Neuronal stem cell (in vitro differentiated cells): ENCODE measurements around the gene GBE1.
A peak's percentile ranks its signal among the peaks of the same experiment; 100 is the strongest.
"Not testable (repeated sequence)": the region's sequence is repeated elsewhere in the genome, so short reads cannot be mapped to it uniquely, and the experiment has no call there.

ENCODE experiments used
- DNase-seq: peaks from one replicate; pipeline ENCODE4 v3.0.0-alpha.2; 2013; ENCODE audit warnings: low spot score
- H2AFZ ChIP-seq: one replicate; pipeline ENCODE4 v1.6.1; 2013; ENCODE audit warnings: mild to moderate bottlenecking, low read length, inconsistent platforms
- H2AK5ac ChIP-seq: 2 replicates; pipeline ENCODE4 v1.6.1; 2013; ENCODE audit warnings: low read depth, mild to moderate bottlenecking, inconsistent platforms, low read length, moderate library complexity, mixed read lengths
- H2BK120ac ChIP-seq: 2 replicates; pipeline ENCODE4 v1.6.1; 2013; ENCODE audit warnings: low read depth, mild to moderate bottlenecking, inconsistent platforms, low read length, moderate library complexity, mixed read lengths
- H2BK12ac ChIP-seq: one replicate; pipeline ENCODE4 v1.6.1; 2013; ENCODE audit warnings: low read length, inconsistent platforms
- H2BK15ac ChIP-seq: 2 replicates; pipeline ENCODE4 v1.6.1; 2013; ENCODE audit warnings: mild to moderate bottlenecking, low read length, inconsistent platforms, mixed read lengths
- H2BK5ac ChIP-seq: one replicate; pipeline ENCODE4 v1.6.1; 2013; ENCODE audit warnings: inconsistent platforms, mild to moderate bottlenecking, low read length, moderate library complexity
- H3K14ac ChIP-seq: one replicate; pipeline ENCODE4 v1.6.1; 2013; ENCODE audit warnings: low read length, inconsistent platforms
- H3K18ac ChIP-seq: 2 replicates; pipeline ENCODE4 v1.6.1; 2013; ENCODE audit warnings: low read length, inconsistent platforms
- H3K23ac ChIP-seq: 2 replicates; pipeline ENCODE4 v1.6.1; 2013; ENCODE audit warnings: low read depth, mild to moderate bottlenecking, mixed read lengths, low read length, inconsistent platforms; ENCODE audit not compliant: poor library complexity
- H3K27ac ChIP-seq: replicated peaks from 3 replicates; pipeline ENCODE4 v1.5.1; 2013; ENCODE audit warnings: low read length, inconsistent platforms
- H3K27me3 ChIP-seq, 3 experiments: 2 replicates each; pipeline ENCODE4 v1.6.1; 2013; ENCODE audit warnings: low read length in 3 of 3, mild to moderate bottlenecking in 2 of 3, inconsistent platforms in 1 of 3, low read depth in 1 of 3, mixed read lengths in 1 of 3, moderate library complexity in 1 of 3; ENCODE audit not compliant: control insufficient read depth in 3 of 3, insufficient read depth in 3 of 3
- H3K36me3 ChIP-seq, 2 donors: replicated peaks in 1 of 2; 2 replicates each; pipeline ENCODE4 v1.6.1; 2013; ENCODE audit warnings: low read length in 2 of 2; ENCODE audit not compliant: control insufficient read depth in 2 of 2, insufficient read depth in 2 of 2
- H3K4ac ChIP-seq: 2 replicates; pipeline ENCODE4 v1.6.1; 2013; ENCODE audit warnings: inconsistent platforms, mild to moderate bottlenecking, low read length, moderate library complexity
- H3K4me1 ChIP-seq, 2 donors: 1 replicate in 1 of 2; 2 replicates in 1 of 2; pipeline ENCODE4 v1.6.1; 2013; ENCODE audit warnings: low read length in 2 of 2, low read depth in 1 of 2; ENCODE audit not compliant: control insufficient read depth in 2 of 2, insufficient read depth in 1 of 2
- H3K4me2 ChIP-seq: one replicate; pipeline ENCODE4 v1.6.1; 2013; ENCODE audit warnings: mild to moderate bottlenecking, low read length, inconsistent platforms; ENCODE audit not compliant: insufficient read depth, poor library complexity, severe bottlenecking
- H3K4me3 ChIP-seq, 2 donors: 2 replicates each; pipeline ENCODE4 v1.5.1; 2013; ENCODE audit warnings: low read length in 2 of 2, mild to moderate bottlenecking in 2 of 2, inconsistent platforms in 1 of 2, moderate library complexity in 1 of 2
- H3K79me1 ChIP-seq: one replicate; pipeline ENCODE4 v1.6.1; 2013; ENCODE audit warnings: low read depth, mild to moderate bottlenecking, inconsistent platforms, low read length, moderate library complexity
- H3K9ac ChIP-seq: one replicate; pipeline ENCODE4 v1.6.1; 2013; ENCODE audit warnings: mild to moderate bottlenecking, low read depth, low read length, inconsistent platforms; ENCODE audit not compliant: poor library complexity
- H3K9me3 ChIP-seq, 2 donors: replicated peaks in 1 of 2; 2 replicates each; pipeline versions ENCODE3 to v1.6.1; 2013; ENCODE audit warnings: low read length in 2 of 2, mild to moderate bottlenecking in 2 of 2, inconsistent platforms in 1 of 2, low read depth in 1 of 2, mixed read lengths in 1 of 2, moderate library complexity in 1 of 2; ENCODE audit not compliant: control insufficient read depth in 2 of 2, insufficient read depth in 1 of 2
- H4K8ac ChIP-seq: one replicate; pipeline ENCODE4 v1.6.1; 2013; ENCODE audit warnings: low read depth, mild to moderate bottlenecking, inconsistent platforms, low read length, moderate library complexity
- H4K91ac ChIP-seq: one replicate; pipeline ENCODE4 v1.6.1; 2013; ENCODE audit warnings: low read length, low read depth, mild to moderate bottlenecking, inconsistent platforms; ENCODE audit not compliant: poor library complexity
- WGBS, 2 donors: extraction: QIAGEN DNeasy Blood & Tissue Kit; methylation state at CpG; one replicate each; pipeline ENCODE4 v1.1.7; 2013; ENCODE audit warnings: missing lambda C conversion rate in 2 of 2, mixed read lengths in 1 of 2; ENCODE audit not compliant: insufficient read length in 2 of 2, insufficient replicate concordance in 1 of 2; ENCODE audit errors: extremely low coverage in 2 of 2; 5-methylcytosine and 5-hydroxymethylcytosine counted together

The GBE1 gene

DNA sequence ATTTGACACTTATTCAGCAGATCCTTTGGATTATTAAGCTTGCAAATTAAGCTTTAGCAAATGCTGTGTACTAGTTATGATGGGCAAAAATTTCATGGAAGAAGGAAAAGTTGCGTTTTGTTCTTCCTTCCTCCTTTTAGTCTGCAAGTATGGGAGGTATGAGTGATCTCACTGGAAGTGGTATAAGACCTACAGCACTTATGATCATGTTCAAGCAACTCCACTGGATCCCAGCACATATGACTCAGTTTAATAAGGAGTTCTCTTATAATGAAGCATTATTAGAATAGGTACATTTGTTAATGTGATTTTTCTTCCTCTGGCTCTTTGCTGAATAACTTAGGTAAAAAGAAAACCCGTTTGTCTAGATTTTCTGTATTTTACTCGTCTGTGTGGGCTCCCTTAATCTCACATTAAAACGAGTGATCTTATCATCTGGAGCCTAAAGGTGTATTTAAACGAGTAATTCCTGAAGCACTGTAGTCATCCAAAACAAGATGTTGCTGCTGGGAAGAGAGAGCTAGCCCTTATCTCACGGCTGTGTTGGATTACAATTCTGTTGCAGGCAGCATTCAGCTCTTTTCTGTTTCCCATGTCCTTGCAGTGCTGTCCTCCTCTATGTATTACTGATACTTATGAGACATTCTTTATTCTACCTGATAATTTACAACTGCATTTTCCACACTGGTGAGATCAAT is 264.9 kb downstream of the GBE1 start:
- H2BK12ac ChIP-seq: no peak overlapping the region
- no CpG with 5 or more reads among the region's 6 CpGs for WGBS, 2 donors
- no peak overlapping the region for H3K14ac ChIP-seq
- no peaks in the 10 kb centered on the region for H3K79me1 ChIP-seq
- no peak overlapping the region for H2BK120ac ChIP-seq
- H2BK5ac ChIP-seq: no peak overlapping the region
- H2BK15ac ChIP-seq: no peak overlapping the region
- H2AFZ ChIP-seq: no peak overlapping the region
- no peak overlapping the region for H3K4me3 ChIP-seq
- DNase-seq: no peak
- no peak overlapping the region for H2AK5ac ChIP-seq
- no peak overlapping the region for H3K4ac ChIP-seq
- H3K9me3 ChIP-seq: no peaks in the 10 kb centered on the region
- H4K91ac ChIP-seq: no peak overlapping the region
- H3K27me3 ChIP-seq: no peaks in the 10 kb centered on the region
- no peak overlapping the region for H3K4me2 ChIP-seq
- H3K4me1 ChIP-seq: no peaks in the 10 kb centered on the region
- no peak overlapping the region for H3K23ac ChIP-seq
- H3K18ac ChIP-seq: no peak overlapping the region
- no peaks in the 10 kb centered on the region for H3K36me3 ChIP-seq
- no peak overlapping the region for H4K8ac ChIP-seq
- H3K9ac ChIP-seq: no peak overlapping the region
- H3K27ac ChIP-seq: no peak overlapping the region

DNA sequence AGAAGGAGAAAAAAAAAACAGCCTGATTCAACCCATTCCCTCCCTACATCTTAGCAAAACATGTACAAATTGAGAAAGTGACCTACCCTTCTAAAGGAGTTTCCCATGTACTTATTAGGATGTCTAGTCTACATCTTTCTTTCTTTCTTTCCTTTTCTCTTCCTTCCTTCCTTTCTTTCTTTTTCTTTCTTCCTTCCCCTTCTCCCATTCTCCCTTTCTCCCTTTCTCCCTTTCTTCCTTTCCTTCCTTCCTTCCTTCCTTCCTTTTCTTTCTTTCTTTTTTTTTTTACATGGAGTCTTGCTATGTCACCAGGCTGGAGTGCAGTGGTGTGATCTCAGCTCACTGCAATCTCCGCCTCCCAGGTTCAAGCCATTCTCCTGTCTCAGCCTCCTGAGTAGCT is 269.0 kb downstream of the GBE1 start:
- H3K27ac ChIP-seq, H3K4me3 ChIP-seq, H2AK5ac ChIP-seq, H3K23ac ChIP-seq, DNase-seq, H2BK5ac ChIP-seq, H2BK15ac ChIP-seq, H3K14ac ChIP-seq, H3K18ac ChIP-seq, H3K4me1 ChIP-seq, H4K91ac ChIP-seq, H3K27me3 ChIP-seq, H3K9ac ChIP-seq, H2BK12ac ChIP-seq, H2BK120ac ChIP-seq, H3K9me3 ChIP-seq, H2AFZ ChIP-seq, H3K79me1 ChIP-seq, H4K8ac ChIP-seq, H3K36me3 ChIP-seq, H3K4me2 ChIP-seq, H3K4ac ChIP-seq: not testable (repeated sequence)
- no CpG with 5 or more reads among the region's 1 CpG for WGBS, 2 donors

DNA sequence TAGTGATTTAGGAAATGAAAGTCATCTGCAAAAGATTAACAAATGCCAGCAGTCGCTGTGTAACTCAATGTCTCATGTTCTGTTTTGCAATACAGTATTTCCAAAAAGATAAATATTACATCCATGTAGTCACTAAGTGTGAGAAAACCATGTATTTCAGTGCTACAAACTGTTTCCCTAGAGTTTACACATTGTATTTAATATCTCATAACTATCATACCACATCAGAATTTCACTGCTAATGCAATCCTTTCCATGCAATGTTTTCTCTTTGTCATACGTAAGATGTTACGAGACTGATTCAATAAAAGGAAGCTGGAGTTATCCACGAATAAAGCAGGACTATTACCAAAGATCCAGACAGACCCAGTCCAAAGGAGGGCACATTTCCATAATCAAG is 269.4 kb downstream of the GBE1 start:
- no peaks in the 10 kb centered on the region for H3K4me1 ChIP-seq
- H3K4ac ChIP-seq: no peak overlapping the region
- no peak overlapping the region for H2AK5ac ChIP-seq
- no peak overlapping the region for H3K9ac ChIP-seq
- no peak overlapping the region for H4K8ac ChIP-seq
- H2AFZ ChIP-seq: no peak overlapping the region
- no peak overlapping the region for H3K14ac ChIP-seq
- no peak overlapping the region for H2BK15ac ChIP-seq
- H3K23ac ChIP-seq: no peak overlapping the region
- H2BK12ac ChIP-seq: no peak overlapping the region
- DNase-seq: no peak
- H3K27me3 ChIP-seq: no peaks in the 10 kb centered on the region
- H2BK5ac ChIP-seq: no peak overlapping the region
- H2BK120ac ChIP-seq: no peak overlapping the region
- no peak overlapping the region for H3K18ac ChIP-seq
- no peak overlapping the region for H3K27ac ChIP-seq
- H3K36me3 ChIP-seq: no peaks in the 10 kb centered on the region
- no CpG with 5 or more reads among the region's 4 CpGs for WGBS, 2 donors
- no peak overlapping the region for H4K91ac ChIP-seq
- no peak overlapping the region for H3K4me3 ChIP-seq
- no peaks in the 10 kb centered on the region for H3K79me1 ChIP-seq
- no peaks in the 10 kb centered on the region for H3K9me3 ChIP-seq
- no peak overlapping the region for H3K4me2 ChIP-seq

DNA sequence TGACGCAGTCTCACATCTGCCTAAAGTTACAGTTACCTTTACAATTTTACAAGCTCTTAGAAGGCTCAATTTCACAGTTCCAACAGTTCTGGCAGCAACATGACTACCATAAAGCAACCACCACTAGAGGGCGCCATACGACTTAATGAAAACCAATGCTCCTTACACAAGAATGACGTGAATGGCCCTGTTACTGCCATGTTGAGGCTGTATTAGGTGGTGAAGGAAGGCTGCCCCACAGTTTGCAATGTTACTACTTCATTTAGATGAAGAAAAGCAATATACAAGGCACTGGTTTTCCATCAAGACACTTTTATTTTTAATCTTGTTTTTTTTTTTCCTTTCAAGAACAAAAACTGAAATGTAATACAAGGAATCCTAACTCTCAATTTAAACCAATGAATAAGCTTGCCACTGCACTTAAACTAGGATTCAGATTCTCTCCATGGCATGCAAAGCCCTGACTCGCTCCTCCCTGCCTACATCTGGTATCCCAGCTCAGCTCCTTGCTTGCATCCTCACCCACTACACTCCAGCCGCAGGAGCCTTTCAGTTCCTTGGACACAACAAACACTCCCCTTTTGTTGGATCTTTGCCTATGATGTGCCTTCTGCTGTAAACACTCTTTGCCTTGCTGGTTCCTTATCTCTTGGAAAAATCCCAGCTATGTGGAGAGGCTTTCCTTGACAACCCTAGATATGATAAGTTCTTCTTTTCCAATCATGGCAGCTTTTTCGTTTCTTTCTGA is 270.7 kb downstream of the GBE1 start:
- no peak overlapping the region for H4K91ac ChIP-seq

More for the DNA sequence above, 270.7 kb downstream of the GBE1 start:
- Histone ChIP-seq H2BK120ac (no peak overlapping the region), H3K4me1 (no peaks in the 10 kb centered on the region), H3K27me3 (no peaks in the 10 kb centered on the region), H4K8ac (no peak overlapping the region), H3K27ac (no peak overlapping the region), H3K14ac (no peak overlapping the region), H2BK15ac (no peak overlapping the region), H2BK5ac (no peak overlapping the region), H2AK5ac (no peak overlapping the region), H3K18ac (no peak overlapping the region), H3K23ac (no peak overlapping the region), H3K4me3 (no peak overlapping the region), H2AFZ (peak overlapping the region; percentile 77), H3K9ac (no peak overlapping the region), H3K4me2 (no peak overlapping the region), H3K36me3 (no peaks in the 10 kb centered on the region), H2BK12ac (no peak overlapping the region), H3K4ac (no peak overlapping the region), H3K79me1 (no peaks in the 10 kb centered on the region), H3K9me3 (no peaks in the 10 kb centered on the region)
- peak; percentile 87 for DNase-seq
- no CpG with 5 or more reads among the region's 7 CpGs for WGBS, 2 donors
